ENCODE measurements around the gene CDIP1. TPM values are rescaled to one million over a fixed set of nuclear protein-coding genes. Genes with fewer than 3 reads are reported as not detected.

CDIP1 gene
- total RNA-seq, 1 experiment from 2014 or later = 49.7 TPM

DNA sequence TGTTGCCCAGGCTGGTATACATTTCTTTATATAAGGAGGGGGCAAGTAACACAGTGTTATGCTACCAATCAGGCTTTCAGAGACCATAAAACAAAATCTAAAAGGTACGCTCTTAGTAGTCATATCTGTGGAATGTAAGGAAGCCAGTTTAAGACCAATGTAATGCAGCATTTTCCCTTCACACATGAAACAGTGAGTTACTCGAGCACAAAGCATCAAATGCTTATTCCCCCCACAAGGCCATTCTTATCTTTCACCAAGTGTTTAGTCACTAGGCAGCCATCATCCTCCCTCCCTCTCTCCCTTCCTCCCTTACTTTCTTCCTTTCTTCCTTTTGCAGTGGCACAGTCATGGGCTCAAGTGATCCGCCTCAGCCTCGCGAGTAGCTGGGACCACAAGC is 49.5 kb downstream of the CDIP1 start:
- H3T11ph ChIP-seq (ENCODE audit: low read length) = no peak overlapping the region
- no peak overlapping the region for H2BK20ac ChIP-seq (ENCODE audit: low read depth, low read length, poor library complexity, severe bottlenecking)
- no peak overlapping the region for H3K4ac ChIP-seq (ENCODE audit: low read depth, low read length)
- no peak overlapping the region for H3K56ac ChIP-seq (ENCODE audit: insufficient read length, low read depth, low read length)
- no peaks in the 10 kb centered on the region for H3K27me3 ChIP-seq (ENCODE audit: insufficient read depth, low read length)
- Mint-ChIP-seq H3K4me3 (no peak overlapping the region), H3K9me3 (no peaks in the 10 kb centered on the region), H3K27me3 (ENCODE audit: low read depth) (no peaks in the 10 kb centered on the region), H3K4me1 (no peaks in the 10 kb centered on the region), H3K36me3 (ENCODE audit: insufficient read depth in 1 of 3, low read depth in 3 of 3) (peaks cover 0 to 18% (median 0%) of the 10 kb centered on the region in 3 experiments; a peak in 5 of 7 replicates), H3K27ac (peak overlapping the region in 1 of 3 experiments; percentile 64; a peak in 1 of 7 replicates)
- no peak for DNase-seq
- no peak overlapping the region for H2BK12ac ChIP-seq (ENCODE audit: insufficient read length, low read depth, low read length)
- H3K79me1 ChIP-seq (ENCODE audit: insufficient read depth, low read depth, low read length, poor library complexity, severe bottlenecking) = no peaks in the 10 kb centered on the region
- H3K79me2 ChIP-seq (ENCODE audit: insufficient read depth, low read length) = no peaks in the 10 kb centered on the region
- no peak overlapping the region for H3K23ac ChIP-seq (ENCODE audit: insufficient read length, low read depth, low read length)
- H2BK15ac ChIP-seq (ENCODE audit: low read depth, low read length) = no peak overlapping the region
- no peak overlapping the region for H4K91ac ChIP-seq (ENCODE audit: insufficient read length, low read depth, low read length)
- no peak overlapping the region for H3K4me2 ChIP-seq (ENCODE audit: insufficient read depth, insufficient read length, low read length)
- no peaks in the 10 kb centered on the region for H3K4me1 ChIP-seq (ENCODE audit: insufficient read depth, low read length)
- no peak overlapping the region for H3K27ac ChIP-seq (ENCODE audit: insufficient read length, low read depth, low read length)
- no peak overlapping the region for H3K14ac ChIP-seq (ENCODE audit: insufficient read depth, low read length)
- no peak overlapping the region for H2AK5ac ChIP-seq (ENCODE audit: insufficient read length, low read length)
- H3K18ac ChIP-seq (ENCODE audit: insufficient read length, low read depth, low read length) = no peak overlapping the region
- no peak overlapping the region for H4K8ac ChIP-seq (replicated peaks; ENCODE audit: insufficient read length, low read depth, low read length)
- H4K20me1 ChIP-seq (ENCODE audit: control insufficient read depth, insufficient read depth, insufficient read length) = no peaks in the 10 kb centered on the region
- no peak overlapping the region for H2AFZ ChIP-seq (ENCODE audit: low read length)
- H4K5ac ChIP-seq (ENCODE audit: insufficient read length, low read depth, low read length) = no peak overlapping the region
- H2BK120ac ChIP-seq (ENCODE audit: low read depth, low read length, poor library complexity, severe bottlenecking) = no peak overlapping the region
- TF ChIP-seq, protein P1, sequence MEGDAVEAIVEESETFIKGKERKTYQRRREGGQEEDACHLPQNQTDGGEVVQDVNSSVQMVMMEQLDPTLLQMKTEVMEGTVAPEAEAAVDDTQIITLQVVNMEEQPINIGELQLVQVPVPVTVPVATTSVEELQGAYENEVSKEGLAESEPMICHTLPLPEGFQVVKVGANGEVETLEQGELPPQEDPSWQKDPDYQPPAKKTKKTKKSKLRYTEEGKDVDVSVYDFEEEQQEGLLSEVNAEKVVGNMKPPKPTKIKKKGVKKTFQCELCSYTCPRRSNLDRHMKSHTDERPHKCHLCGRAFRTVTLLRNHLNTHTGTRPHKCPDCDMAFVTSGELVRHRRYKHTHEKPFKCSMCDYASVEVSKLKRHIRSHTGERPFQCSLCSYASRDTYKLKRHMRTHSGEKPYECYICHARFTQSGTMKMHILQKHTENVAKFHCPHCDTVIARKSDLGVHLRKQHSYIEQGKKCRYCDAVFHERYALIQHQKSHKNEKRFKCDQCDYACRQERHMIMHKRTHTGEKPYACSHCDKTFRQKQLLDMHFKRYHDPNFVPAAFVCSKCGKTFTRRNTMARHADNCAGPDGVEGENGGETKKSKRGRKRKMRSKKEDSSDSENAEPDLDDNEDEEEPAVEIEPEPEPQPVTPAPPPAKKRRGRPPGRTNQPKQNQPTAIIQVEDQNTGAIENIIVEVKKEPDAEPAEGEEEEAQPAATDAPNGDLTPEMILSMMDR (conservative IDR thresholded peaks at IDR 0.05) = no peak
- H3K9me3 ChIP-seq (ENCODE audit: control insufficient read depth, low read depth, low read length) = no peaks in the 10 kb centered on the region
- H2BK5ac ChIP-seq (ENCODE audit: insufficient read length, low read length) = no peak overlapping the region
- no CpG with 5 or more reads among the region's 5 CpGs for WGBS (ENCODE audit: extremely low coverage, insufficient read length, low lambda C conversion rate)
- no peak overlapping the region for H3K9ac ChIP-seq (ENCODE audit: extremely low read depth, insufficient read length, low read length)
- H3K23me2 ChIP-seq (ENCODE audit: insufficient read length, low read depth, low read length, poor library complexity, severe bottlenecking) = no peaks in the 10 kb centered on the region
